HG02763 (cell line): ENCODE results near the gene MYO18A.

Source experiments
- ATAC-seq: cut with Tn5 transposase; IDR thresholded peaks from one replicate; pipeline ENCODE4 v1.9.1; 2021; ENCODE audit warnings: mild to moderate bottlenecking, moderate library complexity; ENCODE audit not compliant: unreplicated experiment

The MYO18A gene

DNA sequence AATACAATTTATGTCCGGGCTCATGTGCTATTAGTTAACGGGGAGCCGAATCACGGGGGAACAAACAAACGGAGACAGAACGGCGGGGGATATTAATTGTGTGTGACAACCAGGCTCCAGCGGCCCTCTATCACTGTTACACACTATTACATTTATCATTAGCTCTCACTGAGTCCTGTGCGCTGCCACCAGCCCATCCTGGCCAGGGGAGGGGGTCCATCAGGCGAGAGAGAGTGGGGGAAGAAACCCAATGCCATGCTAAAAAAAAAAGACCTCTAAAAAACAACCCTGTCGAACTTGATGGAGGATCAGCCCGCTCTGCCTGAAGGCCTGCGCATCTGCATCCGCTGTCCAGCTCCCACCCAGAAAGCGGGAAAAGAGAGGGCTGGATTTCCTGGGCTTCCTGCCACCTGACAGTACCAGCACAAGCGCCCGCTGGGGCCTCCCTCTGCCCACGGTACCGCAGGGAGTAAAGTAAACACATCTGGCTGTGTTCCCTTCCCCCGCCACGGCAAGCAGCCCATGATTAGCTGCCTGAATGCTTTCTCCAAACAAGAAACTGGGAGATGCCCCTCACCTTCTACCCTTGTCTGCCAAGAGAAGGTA lies 95.6 kb downstream of the MYO18A start:
- ATAC-seq = no peak

- no peak for ATAC-seq
Measured at GRCh38 chr17:29080965-29081364, 99.2 kb downstream of the MYO18A start.

DNA sequence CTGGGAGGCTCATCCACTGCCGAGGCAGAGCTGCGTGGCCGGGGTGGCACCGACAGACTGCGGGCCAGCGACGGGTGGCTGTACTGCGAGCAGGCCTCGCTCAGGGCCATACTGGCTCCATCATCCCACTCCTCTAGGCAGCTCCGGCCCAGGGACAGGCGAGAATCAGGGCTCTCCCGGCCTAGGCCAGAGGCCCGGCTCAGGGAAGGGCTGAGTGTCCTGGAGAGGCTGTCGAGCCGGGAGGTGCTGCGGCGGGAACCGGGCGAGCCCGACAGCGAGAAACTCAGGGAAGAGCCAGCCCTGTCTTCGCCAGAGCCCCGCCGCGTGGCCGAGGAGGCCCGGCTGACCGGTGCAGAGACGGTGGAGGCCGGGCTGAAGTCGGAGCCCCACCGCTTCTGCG lies 99.9 kb downstream of the MYO18A start:
- ATAC-seq = no peak

GRCh38 chr17:29079887-29080286 lies 100.3 kb downstream of the MYO18A start:
- no peak for ATAC-seq

GRCh38 chr17:29079433-29079832 lies 100.8 kb downstream of the MYO18A start:
- no peak for ATAC-seq

DNA sequence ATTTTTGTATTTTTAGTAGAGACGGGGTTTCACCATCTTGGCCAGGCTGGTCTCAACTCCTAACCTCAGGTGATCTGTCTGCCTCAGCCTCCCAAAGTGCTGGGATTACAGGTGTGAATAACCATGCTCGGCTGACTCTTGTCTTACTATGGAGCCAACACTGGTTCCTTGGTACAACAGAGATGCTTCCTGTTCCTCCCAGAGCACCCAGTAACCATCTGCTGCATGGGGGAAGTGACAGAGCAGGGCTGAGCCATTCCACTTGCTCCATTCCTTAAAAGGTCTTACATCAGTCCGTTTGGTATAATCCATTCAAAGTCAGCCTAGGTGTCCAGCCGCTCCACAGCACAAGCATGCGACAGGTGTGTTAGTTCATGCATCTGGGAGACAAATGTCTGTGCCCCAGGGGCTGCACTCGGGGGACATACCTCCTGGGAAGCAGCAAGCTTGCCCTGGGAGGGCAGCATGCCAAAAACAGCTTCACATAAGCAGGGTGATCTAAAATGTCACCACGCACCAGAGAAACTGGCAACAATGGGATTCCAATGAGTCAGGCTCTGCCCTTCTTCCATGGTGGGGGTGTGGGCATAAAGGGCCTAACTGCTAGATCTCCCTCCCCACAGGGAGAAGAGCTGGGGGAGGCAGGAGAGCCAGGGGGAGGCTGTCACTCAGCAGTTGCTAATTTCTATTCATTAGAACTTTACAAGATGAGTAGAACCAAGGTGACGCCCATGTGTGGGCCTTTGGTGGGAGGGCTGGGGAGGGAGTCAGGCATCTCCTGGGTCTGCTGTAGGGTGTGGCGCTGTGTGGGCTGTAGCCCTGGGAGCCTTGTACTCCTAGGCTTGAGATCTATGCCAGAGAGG lies 101.8 kb downstream of the MYO18A start:
- ATAC-seq = no peak

- ATAC-seq = no peak
Measured at GRCh38 chr17:29077320-29077719, 102.9 kb downstream of the MYO18A start.

GRCh38 chr17:29076722-29077121 lies 103.5 kb downstream of the MYO18A start:
- ATAC-seq = no peak

DNA sequence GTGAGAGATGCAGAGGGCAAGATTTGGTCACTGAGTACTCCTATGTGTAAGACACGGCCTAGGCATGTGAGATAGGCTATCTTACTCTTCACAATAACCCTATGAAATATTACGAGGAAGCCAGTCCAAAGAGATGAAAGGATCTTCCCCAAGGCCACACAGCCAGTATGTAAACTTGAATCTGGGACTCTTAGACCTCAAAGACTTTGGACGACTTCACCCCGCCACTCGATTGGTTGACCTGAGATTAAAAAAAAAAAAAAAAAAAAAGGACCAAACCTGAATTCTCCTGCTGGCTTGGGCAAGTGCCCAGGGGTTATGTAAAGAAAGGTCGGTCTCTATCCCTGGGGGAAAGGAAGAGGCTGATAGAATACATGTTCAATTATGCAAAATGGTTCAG lies 104.1 kb downstream of the MYO18A start:
- no peak for ATAC-seq

DNA sequence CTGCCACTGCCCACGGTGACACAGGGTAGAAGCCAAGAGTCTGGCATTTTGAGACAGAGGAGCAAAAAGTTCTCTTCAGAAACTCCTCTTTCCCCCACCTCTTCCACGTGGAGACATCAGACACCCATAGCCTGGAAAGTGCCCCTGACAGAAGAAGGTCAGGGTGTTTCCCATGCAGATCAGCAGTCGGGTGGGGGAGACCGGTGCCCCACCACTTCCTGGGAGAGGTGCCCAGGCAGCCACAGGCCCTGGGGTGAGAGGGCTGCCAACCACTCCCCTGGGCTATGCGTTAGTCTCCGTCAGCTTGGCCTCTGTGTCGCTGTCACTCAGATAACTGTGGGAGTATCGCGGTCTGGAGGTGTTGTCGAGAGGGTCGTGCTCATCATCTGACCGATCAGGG lies 105.7 kb downstream of the MYO18A start:
- no peak for ATAC-seq

DNA sequence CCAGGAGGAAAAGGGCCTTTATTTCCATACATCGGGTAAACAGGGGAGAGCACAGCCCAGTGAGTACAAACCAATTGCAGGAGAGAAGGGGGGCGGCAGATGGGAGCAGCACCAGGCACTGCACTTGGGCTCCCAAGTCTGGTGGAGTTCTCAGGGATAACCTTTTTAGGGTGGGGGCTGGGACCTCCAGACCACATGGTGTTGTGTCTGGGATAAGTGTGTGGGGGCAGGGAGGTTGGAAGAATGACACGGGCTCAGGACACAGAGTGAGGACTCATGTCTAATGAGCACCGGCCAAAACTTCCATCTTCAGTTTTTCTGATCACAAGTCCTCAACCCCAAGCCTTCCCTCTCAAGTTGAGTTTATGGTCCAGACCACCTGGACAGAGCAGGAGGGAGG lies 106.7 kb downstream of the MYO18A start:
- no peak for ATAC-seq

DNA sequence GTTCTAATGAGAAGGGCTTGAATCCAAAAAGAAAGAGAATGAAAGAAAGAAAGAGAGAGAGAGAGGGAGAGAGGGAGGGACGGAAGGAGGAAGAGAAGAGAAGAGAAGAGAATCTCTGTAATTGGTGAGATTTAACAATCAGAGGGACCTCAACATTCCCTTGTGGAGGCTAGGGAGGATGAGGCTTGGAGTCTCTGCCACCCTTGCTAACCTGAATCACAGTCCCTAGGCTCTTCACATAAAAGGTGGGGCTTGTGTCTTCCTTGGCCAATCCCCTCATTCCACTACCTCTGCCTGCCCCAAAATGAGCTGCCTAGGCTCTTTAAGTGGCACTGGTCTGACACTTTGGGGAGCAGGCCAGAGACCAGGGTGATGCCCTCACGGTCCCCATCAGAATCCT lies 107.2 kb downstream of the MYO18A start:
- ATAC-seq = no peak

DNA sequence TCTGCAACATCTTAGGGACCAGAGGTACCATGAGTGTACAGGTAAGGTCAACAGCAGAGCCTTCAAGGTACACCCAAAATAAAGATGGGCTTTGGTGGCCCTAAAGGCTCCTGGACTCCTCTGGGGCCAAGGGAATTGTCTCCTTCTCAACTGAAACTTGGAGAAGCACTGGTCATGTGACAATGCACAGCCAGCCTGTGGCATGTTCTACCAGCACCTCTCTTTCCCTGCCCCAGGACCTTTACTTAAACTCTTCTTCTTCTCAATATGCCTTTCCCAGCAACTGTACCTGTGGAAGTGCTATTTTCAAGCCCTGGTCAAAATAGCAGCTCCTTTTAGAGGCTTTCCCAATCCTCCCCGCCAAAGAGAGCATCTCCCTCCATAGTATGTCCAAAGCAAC lies 108.9 kb downstream of the MYO18A start:
- no peak for ATAC-seq

- ATAC-seq = no peak
Measured at GRCh38 chr17:29070781-29071180, 109.4 kb downstream of the MYO18A start.

DNA sequence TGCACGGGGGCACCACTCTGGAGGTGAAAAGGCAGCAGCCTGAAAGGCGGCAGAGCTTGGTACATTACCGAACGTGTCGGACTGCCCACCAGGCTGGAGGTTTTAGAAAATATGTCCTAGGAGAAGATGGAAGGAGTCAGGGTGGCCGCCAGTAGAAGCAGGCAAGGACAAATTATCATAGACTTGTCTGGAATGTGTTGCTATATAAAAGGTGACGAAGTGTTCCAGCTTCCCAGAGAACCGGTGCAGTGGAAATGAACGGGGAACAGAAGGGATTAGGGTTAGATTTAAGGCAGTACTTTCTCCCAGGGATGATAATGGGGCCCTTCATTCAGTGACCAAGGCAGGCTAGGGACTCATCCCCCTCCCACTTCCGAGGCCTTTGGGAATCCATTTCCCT lies 109.9 kb downstream of the MYO18A start:
- ATAC-seq = no peak

DNA sequence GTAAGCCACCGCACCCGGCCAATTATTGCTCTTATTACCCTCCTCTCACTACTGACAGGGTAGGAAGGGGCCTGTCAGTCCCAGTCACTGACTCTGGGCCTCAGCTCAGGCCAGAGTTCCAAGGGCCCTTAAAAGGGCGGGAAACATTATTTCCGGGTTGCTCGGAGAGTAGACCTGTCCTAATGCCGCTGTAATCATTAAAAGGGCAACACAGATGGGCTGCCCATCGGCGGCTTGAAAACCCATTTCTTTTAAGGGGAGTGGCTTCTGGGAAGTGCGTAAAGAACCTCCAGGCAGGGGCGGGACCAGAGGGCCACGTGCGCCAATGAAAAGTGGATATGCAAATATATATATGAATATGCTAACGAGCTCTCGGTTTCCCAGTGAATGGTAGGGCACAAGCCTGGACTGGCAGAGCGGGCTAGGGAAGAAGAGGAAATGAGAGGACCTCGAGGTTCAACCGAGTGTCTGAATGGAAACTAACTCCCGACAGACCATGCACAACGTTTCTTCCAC lies 110.6 kb downstream of the MYO18A start:
- ATAC-seq = no peak

DNA sequence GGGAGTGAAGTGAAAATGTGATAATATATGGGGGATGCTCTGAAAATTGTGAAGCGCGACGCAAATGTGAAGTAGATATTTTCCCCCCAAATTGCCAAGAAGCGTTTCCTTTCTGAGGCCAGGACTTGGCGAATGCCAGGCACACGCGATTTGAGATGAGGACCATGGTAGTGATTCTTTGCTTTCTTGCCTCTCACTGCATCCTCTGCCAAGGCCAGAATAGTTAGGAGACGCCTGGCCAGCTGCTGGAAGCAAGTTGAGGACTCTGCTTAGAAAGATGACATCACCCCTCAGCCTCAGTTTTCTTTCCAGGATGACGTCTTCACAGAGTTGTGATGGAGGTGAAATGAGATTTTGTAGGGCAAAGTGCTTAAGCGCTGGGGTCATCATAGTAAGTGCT lies 111.4 kb downstream of the MYO18A start:
- no peak for ATAC-seq

- no peak for ATAC-seq
Measured at GRCh38 chr17:29066606-29067005, 113.6 kb downstream of the MYO18A start.

- ATAC-seq = no peak
Measured at GRCh38 chr17:29066047-29066446, 114.2 kb downstream of the MYO18A start.

DNA sequence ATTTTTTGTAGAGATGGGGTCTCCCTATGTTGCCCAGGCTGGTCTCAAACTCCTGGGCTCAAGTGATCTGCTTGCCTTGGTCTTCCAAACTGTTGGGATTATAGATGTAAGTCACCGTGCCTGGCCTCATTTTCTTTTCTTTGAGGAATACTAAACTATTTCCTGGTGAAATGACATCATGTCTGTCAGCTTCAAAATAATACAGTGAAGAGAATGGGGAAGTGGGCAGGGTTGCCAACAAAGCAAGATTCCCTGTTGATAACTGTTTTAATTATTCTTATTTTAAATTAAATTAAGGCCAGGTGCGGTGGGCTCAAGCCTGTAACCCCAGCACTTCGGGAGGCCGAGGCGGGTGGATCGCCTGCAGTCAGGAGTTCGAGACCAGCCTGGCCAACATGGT lies 116.2 kb downstream of the MYO18A start:
- ATAC-seq = no peak

DNA sequence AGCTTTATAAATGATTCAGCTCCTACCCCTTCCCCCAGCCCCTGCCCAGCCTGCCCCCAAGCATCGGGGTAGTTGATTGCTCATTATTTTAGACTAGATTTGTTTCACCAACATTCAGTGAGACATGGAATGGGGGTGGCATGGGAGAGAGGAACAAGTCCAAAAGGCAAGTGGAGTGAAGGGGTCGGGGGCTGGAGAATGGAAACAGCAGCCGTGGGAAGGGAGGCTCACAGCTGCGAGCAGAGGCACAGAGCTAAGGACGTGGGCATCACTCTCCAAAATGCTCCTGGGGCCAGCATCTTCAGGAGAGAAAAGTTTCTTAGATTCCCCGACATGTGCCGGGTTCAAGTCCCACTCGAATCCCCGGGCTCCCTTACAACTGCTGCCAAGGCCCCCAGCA lies 118.0 kb downstream of the MYO18A start:
- no peak for ATAC-seq

- ATAC-seq = no peak
Measured at GRCh38 chr17:29061036-29061435, 119.2 kb downstream of the MYO18A start.
